ENCODE data around the gene KANK4. TPM values are rescaled to one million over a fixed set of nuclear protein-coding genes. Genes with fewer than 3 reads are reported as not detected.

KANK4 gene
- total and polyA plus RNA-seq, 2 donors (not counting 1 experiment from before 2014, with no cell fraction given): not detected

GRCh38 chr1:62235576-62235975 is 83.7 kb downstream of the KANK4 start:
- H3K79me2 ChIP-seq (ENCODE audit: control insufficient read depth, insufficient read depth, low read length): no peaks in the 10 kb centered on the region
- H3K27me3 ChIP-seq (ENCODE audit: control insufficient read depth, insufficient read depth, low read length): no peaks in the 10 kb centered on the region
- H3K36me3 ChIP-seq (ENCODE audit: control insufficient read depth, insufficient read depth, low read length): no peaks in the 10 kb centered on the region
- H2AFZ ChIP-seq (ENCODE audit: low read length): no peak overlapping the region
- DNase-seq (ENCODE audit: low read depth in 2 of 2): no peak
- H3K9me3 ChIP-seq (ENCODE audit: control insufficient read depth, insufficient read depth, low read depth, low read length): no peaks in the 10 kb centered on the region
- H4K20me1 ChIP-seq (ENCODE audit: control insufficient read depth, extremely low read depth, insufficient read depth, low read length): no peaks in the 10 kb centered on the region
- H3K4me3 ChIP-seq (replicated peaks in 1 of 4; ENCODE audit: control extremely low read depth in 1 of 4, insufficient read depth in 1 of 4, low read depth in 3 of 4, low read length in 4 of 4): no peak overlapping the region
- no peak for TF ChIP-seq EZH2 (IDR thresholded peaks at IDR 0.05; ENCODE audit: low read length, missing control alignments)
- TF ChIP-seq CTCF (conservative IDR thresholded peaks at IDR 0.05 in 1 of 2, IDR thresholded peaks at IDR 0.05 in 1 of 2; ENCODE audit: low read depth in 1 of 2, low read length in 2 of 2): no peak
- H3K9ac ChIP-seq (ENCODE audit: insufficient read depth, low read length): no peak overlapping the region
- H3K4me1 ChIP-seq (ENCODE audit: control insufficient read depth, extremely low read depth, insufficient read depth, low read length): no peaks in the 10 kb centered on the region
- H3K4me2 ChIP-seq (ENCODE audit: extremely low read depth, insufficient read depth, low read length): no peak overlapping the region
- no peak overlapping the region for H3K27ac ChIP-seq (ENCODE audit: insufficient read depth, low read length)

GRCh38 chr1:62234688-62235087 is 84.5 kb downstream of the KANK4 start:
- H3K27ac ChIP-seq (ENCODE audit: insufficient read depth, low read length): no peak overlapping the region
- H2AFZ ChIP-seq (ENCODE audit: low read length): no peak overlapping the region
- no peaks in the 10 kb centered on the region for H3K9me3 ChIP-seq (ENCODE audit: control insufficient read depth, insufficient read depth, low read depth, low read length)
- H3K4me3 ChIP-seq (replicated peaks in 1 of 4; ENCODE audit: control extremely low read depth in 1 of 4, insufficient read depth in 1 of 4, low read depth in 3 of 4, low read length in 4 of 4): no peak overlapping the region
- H3K36me3 ChIP-seq (ENCODE audit: control insufficient read depth, insufficient read depth, low read length): no peaks in the 10 kb centered on the region
- H3K9ac ChIP-seq (ENCODE audit: insufficient read depth, low read length): no peak overlapping the region
- no peaks in the 10 kb centered on the region for H4K20me1 ChIP-seq (ENCODE audit: control insufficient read depth, extremely low read depth, insufficient read depth, low read length)
- H3K4me2 ChIP-seq (ENCODE audit: extremely low read depth, insufficient read depth, low read length): no peak overlapping the region
- no peak for DNase-seq (ENCODE audit: low read depth in 2 of 2)
- no peak for TF ChIP-seq EZH2 (IDR thresholded peaks at IDR 0.05; ENCODE audit: low read length, missing control alignments)
- TF ChIP-seq CTCF (conservative IDR thresholded peaks at IDR 0.05 in 1 of 2, IDR thresholded peaks at IDR 0.05 in 1 of 2; ENCODE audit: low read depth in 1 of 2, low read length in 2 of 2): no peak
- H3K27me3 ChIP-seq (ENCODE audit: control insufficient read depth, insufficient read depth, low read length): no peaks in the 10 kb centered on the region
- no peaks in the 10 kb centered on the region for H3K4me1 ChIP-seq (ENCODE audit: control insufficient read depth, extremely low read depth, insufficient read depth, low read length)
- no peaks in the 10 kb centered on the region for H3K79me2 ChIP-seq (ENCODE audit: control insufficient read depth, insufficient read depth, low read length)

- Histone ChIP-seq H4K20me1 (ENCODE audit: control insufficient read depth, extremely low read depth, insufficient read depth, low read length) (no peaks in the 10 kb centered on the region), H3K36me3 (ENCODE audit: control insufficient read depth, insufficient read depth, low read length) (no peaks in the 10 kb centered on the region), H2AFZ (ENCODE audit: low read length) (no peak overlapping the region), H3K4me3 (replicated peaks in 1 of 4; ENCODE audit: control extremely low read depth in 1 of 4, insufficient read depth in 1 of 4, low read depth in 3 of 4, low read length in 4 of 4) (no peak overlapping the region), H3K79me2 (ENCODE audit: control insufficient read depth, insufficient read depth, low read length) (no peaks in the 10 kb centered on the region), H3K4me1 (ENCODE audit: control insufficient read depth, extremely low read depth, insufficient read depth, low read length) (no peaks in the 10 kb centered on the region), H3K27ac (ENCODE audit: insufficient read depth, low read length) (no peak overlapping the region), H3K27me3 (ENCODE audit: control insufficient read depth, insufficient read depth, low read length) (no peaks in the 10 kb centered on the region), H3K9me3 (ENCODE audit: control insufficient read depth, insufficient read depth, low read depth, low read length) (no peaks in the 10 kb centered on the region), H3K4me2 (ENCODE audit: extremely low read depth, insufficient read depth, low read length) (no peak overlapping the region), H3K9ac (ENCODE audit: insufficient read depth, low read length) (no peak overlapping the region)
- TF ChIP-seq EZH2 (IDR thresholded peaks at IDR 0.05; ENCODE audit: low read length, missing control alignments) (no peak), CTCF (conservative IDR thresholded peaks at IDR 0.05 in 1 of 2, IDR thresholded peaks at IDR 0.05 in 1 of 2; ENCODE audit: low read depth in 1 of 2, low read length in 2 of 2) (no peak)
- DNase-seq (ENCODE audit: low read depth in 2 of 2): peak in 1 of 2 donors; percentile 41
Observed at GRCh38 chr1:62233926-62234450, 85.2 kb downstream of the KANK4 start.

Measured in fibroblast of lung (primary cell).